ENCODE measurements around the gene CCDC92.

- TF ChIP-seq EZH2 (optimal IDR thresholded peaks at IDR 0.05; ENCODE audit: low read depth, low read length) (no peak), CTCF (IDR thresholded peaks at IDR 0.05; ENCODE audit: low read length) (no peak), EZH2phosphoT487 (IDR thresholded peaks at IDR 0.05; ENCODE audit: low read length) (no peak)
Observed at GRCh38 chr12:123917337-123917850, 55.2 kb downstream of the CCDC92 start.
